Liver (tissue), 3 donors: Measurements from ENCODE around the gene NOD1.

ENCODE experiments used
- CTCF ChIP-seq: fragments of 150-350 bp; IDR thresholded peaks from 2 replicates; pipeline ENCODE4 v1.5.1; 2017; ENCODE audit warnings: improper control_type of control experiment, low read depth, low read length; ENCODE audit not compliant: missing input control
- GABPA ChIP-seq, 2 donors: IDR thresholded peaks in 1 of 2; conservative IDR thresholded peaks in 1 of 2; 2 replicates each; pipeline ENCODE4 v1.6.1; 2016; ENCODE audit warnings: antibody characterized with exemption in 2 of 2, mild to moderate bottlenecking in 1 of 2, moderate library complexity in 1 of 2
- JUND ChIP-seq, 2 donors: IDR thresholded peaks; 2 replicates each; pipeline ENCODE4 v1.6.1; 2016; ENCODE audit warnings: antibody characterized with exemption in 2 of 2
- MAX ChIP-seq: IDR thresholded peaks from 2 replicates; pipeline ENCODE4 v1.6.1; 2016; ENCODE audit warnings: antibody characterized with exemption
- RAD21 ChIP-seq, 2 donors: IDR thresholded peaks; 2 replicates each; pipeline ENCODE4 v1.6.1; 2016; ENCODE audit warnings: antibody characterized with exemption in 2 of 2, mild to moderate bottlenecking in 2 of 2
- REST ChIP-seq: IDR thresholded peaks from 2 replicates; pipeline ENCODE4 v1.6.1; 2016; ENCODE audit warnings: antibody characterized with exemption, mild to moderate bottlenecking
- RXRA ChIP-seq, 2 donors: IDR thresholded peaks; 2 replicates each; pipeline ENCODE4 v1.6.1; 2017 to 2018; ENCODE audit warnings: antibody characterized with exemption in 2 of 2, mild to moderate bottlenecking in 1 of 2
- SP1 ChIP-seq: IDR thresholded peaks from 2 replicates; pipeline ENCODE4 v1.6.1; 2018; ENCODE audit warnings: antibody characterized with exemption, mild to moderate bottlenecking
- TAF1 ChIP-seq: conservative IDR thresholded peaks from 2 replicates; pipeline ENCODE4 v1.6.1; 2016; ENCODE audit warnings: antibody characterized with exemption, mild to moderate bottlenecking
- ZBTB33 ChIP-seq: IDR thresholded peaks from 2 replicates; pipeline ENCODE4 v1.6.1; 2016; ENCODE audit warnings: antibody characterized with exemption
- TF ChIP-seq, protein P1 (sequence below): IDR thresholded peaks from 2 replicates; pipeline ENCODE4 v1.6.1; 2016; ENCODE audit warnings: antibody characterized with exemption
- donor health status: healthy.
- donor health status: healthy.

GRCh38 chr7:30424506-30424905 is 54.1 kb downstream of the NOD1 start:
- TF ChIP-seq RXRA (IDR thresholded peaks at IDR 0.05) (no peak), RAD21 (IDR thresholded peaks at IDR 0.05) (no peak), JUND (IDR thresholded peaks at IDR 0.05) (no peak), CTCF (no peak), GABPA (IDR thresholded peaks at IDR 0.05 in 1 of 2, conservative IDR thresholded peaks at IDR 0.05 in 1 of 2) (no peak), MAX (no peak), REST (no peak), SP1 (no peak), ZBTB33 (no peak), TAF1 (no peak)
- TF ChIP-seq, protein P1, sequence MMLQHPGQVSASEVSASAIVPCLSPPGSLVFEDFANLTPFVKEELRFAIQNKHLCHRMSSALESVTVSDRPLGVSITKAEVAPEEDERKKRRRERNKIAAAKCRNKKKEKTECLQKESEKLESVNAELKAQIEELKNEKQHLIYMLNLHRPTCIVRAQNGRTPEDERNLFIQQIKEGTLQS, result no peak
